Upper lobe of right lung (tissue), 1 donor: ENCODE data around the gene HIF1AN. TPM values are rescaled to one million over a fixed set of nuclear protein-coding genes. Genes with fewer than 3 reads are reported as not detected.

ENCODE experiments used
- ATAC-seq: fragments of 200-7000 bp; cut with Tn5 transposase; one replicate; pipeline ENCODE4 v1.9.1; 2020; ENCODE audit warnings: mild to moderate bottlenecking, moderate library complexity
- DNase-seq: peaks from one replicate; pipeline ENCODE4 v3.0.0-alpha.2; 2020
- H3K27ac ChIP-seq: fragments of 200-600 bp; one replicate; pipeline ENCODE4 v1.8.0; 2022
- H3K27me3 ChIP-seq: fragments of 200-600 bp; one replicate; pipeline ENCODE4 v1.8.0; 2022; ENCODE audit warnings: mild to moderate bottlenecking
- H3K36me3 ChIP-seq: fragments of 200-600 bp; one replicate; pipeline ENCODE4 v1.8.0; 2022
- H3K4me1 ChIP-seq: fragments of 200-600 bp; one replicate; pipeline ENCODE4 v1.8.0; 2022
- H3K4me3 ChIP-seq: fragments of 200-600 bp; one replicate; pipeline ENCODE4 v1.8.0; 2022; ENCODE audit warnings: mild to moderate bottlenecking
- H3K9me3 ChIP-seq: fragments of 200-600 bp; one replicate; pipeline ENCODE4 v1.8.0; 2022
- CTCF ChIP-seq: fragments of 200-600 bp; IDR thresholded peaks from one replicate; pipeline ENCODE4 v1.8.0; 2022; ENCODE audit warnings: antibody characterized with exemption
- intact Hi-C: fragments of 100-400 bp; cut with DNase I; formaldehyde crosslinking; loops from one replicate; pipeline ENCODE4 v1.11.0; 2022
- total RNA-seq: library from RNA; stranded (reverse); fragmentation: NEBNext Ultra II Directional; extraction: Animal tissue kit (Norgen Biotek cat#: 25700); gene quantifications from one replicate; pipeline ENCODE4 v1.2.1, GENCODE V29; 2021
- donor health status: DM: no; HTN: yes; CAD: no; lungs with severe emphysema.

HIF1AN gene
- total RNA-seq, 1 donor from 2014 or later, result 36.8 TPM

GRCh38 chr10:100520811-100521210 lies 14.9 kb upstream of the HIF1AN start:
- ATAC-seq (no peak), DNase-seq (no peak)
- H3K4me3 ChIP-seq, result no peak overlapping the region
- peaks cover 7% of the 10 kb centered on the region for H3K4me1 ChIP-seq
- no peak overlapping the region for H3K27ac ChIP-seq
- H3K36me3 ChIP-seq, result peaks cover 30% of the 10 kb centered on the region
- TF ChIP-seq CTCF, result no peak
- intact Hi-C loops, result no loop called here
- no peaks in the 10 kb centered on the region for H3K9me3 ChIP-seq
- H3K27me3 ChIP-seq, result no peaks in the 10 kb centered on the region

- TF ChIP-seq CTCF, result no peak
- no peak overlapping the region for H3K27ac ChIP-seq
- intact Hi-C loops, result no loop called here
- DNase-seq (no peak), ATAC-seq (no peak)
- H3K4me1 ChIP-seq, result peaks cover 7% of the 10 kb centered on the region
- no peaks in the 10 kb centered on the region for H3K27me3 ChIP-seq
- peaks cover 44% of the 10 kb centered on the region for H3K36me3 ChIP-seq
- H3K4me3 ChIP-seq, result no peak overlapping the region
- no peaks in the 10 kb centered on the region for H3K9me3 ChIP-seq
Observed at GRCh38 chr10:100522107-100522801, 13.5 kb upstream of the HIF1AN start.

GRCh38 chr10:100522945-100523344 lies 12.8 kb upstream of the HIF1AN start:
- H3K27me3 ChIP-seq, result no peaks in the 10 kb centered on the region
- H3K4me3 ChIP-seq, result no peak overlapping the region
- H3K4me1 ChIP-seq, result peaks cover 13% of the 10 kb centered on the region
- no peaks in the 10 kb centered on the region for H3K9me3 ChIP-seq
- DNase-seq (no peak), ATAC-seq (no peak)
- no peak overlapping the region for H3K27ac ChIP-seq
- TF ChIP-seq CTCF, result no peak
- peaks cover 44% of the 10 kb centered on the region for H3K36me3 ChIP-seq
- intact Hi-C loops, result no loop called here

GRCh38 chr10:100524206-100524605 lies 11.5 kb upstream of the HIF1AN start:
- DNase-seq (no peak), ATAC-seq (no peak)
- Histone ChIP-seq H3K9me3 (no peaks in the 10 kb centered on the region), H3K27me3 (no peaks in the 10 kb centered on the region), H3K27ac (no peak overlapping the region), H3K36me3 (peaks cover 44% of the 10 kb centered on the region), H3K4me1 (peaks cover 18% of the 10 kb centered on the region), H3K4me3 (no peak overlapping the region)
- TF ChIP-seq CTCF, result no peak
- intact Hi-C loops, result no loop called here

GRCh38 chr10:100524638-100525037 lies 11.1 kb upstream of the HIF1AN start:
- intact Hi-C loops, result no loop called here
- Histone ChIP-seq H3K4me3 (no peak overlapping the region), H3K27ac (no peak overlapping the region), H3K27me3 (no peaks in the 10 kb centered on the region), H3K4me1 (peaks cover 15% of the 10 kb centered on the region), H3K9me3 (no peaks in the 10 kb centered on the region), H3K36me3 (peaks cover 44% of the 10 kb centered on the region)
- no peak for TF ChIP-seq CTCF
- DNase-seq (no peak), ATAC-seq (no peak)
